NCI-H2107 (cell line): ENCODE measurements around the gene POLL.
A peak's percentile ranks its signal among the peaks of the same experiment; 100 is the strongest.

Experiments
- DNase-seq: peaks from one replicate; lab custom pipeline; 2025; lab: John Stamatoyannopoulos, UW

The POLL gene

DNA sequence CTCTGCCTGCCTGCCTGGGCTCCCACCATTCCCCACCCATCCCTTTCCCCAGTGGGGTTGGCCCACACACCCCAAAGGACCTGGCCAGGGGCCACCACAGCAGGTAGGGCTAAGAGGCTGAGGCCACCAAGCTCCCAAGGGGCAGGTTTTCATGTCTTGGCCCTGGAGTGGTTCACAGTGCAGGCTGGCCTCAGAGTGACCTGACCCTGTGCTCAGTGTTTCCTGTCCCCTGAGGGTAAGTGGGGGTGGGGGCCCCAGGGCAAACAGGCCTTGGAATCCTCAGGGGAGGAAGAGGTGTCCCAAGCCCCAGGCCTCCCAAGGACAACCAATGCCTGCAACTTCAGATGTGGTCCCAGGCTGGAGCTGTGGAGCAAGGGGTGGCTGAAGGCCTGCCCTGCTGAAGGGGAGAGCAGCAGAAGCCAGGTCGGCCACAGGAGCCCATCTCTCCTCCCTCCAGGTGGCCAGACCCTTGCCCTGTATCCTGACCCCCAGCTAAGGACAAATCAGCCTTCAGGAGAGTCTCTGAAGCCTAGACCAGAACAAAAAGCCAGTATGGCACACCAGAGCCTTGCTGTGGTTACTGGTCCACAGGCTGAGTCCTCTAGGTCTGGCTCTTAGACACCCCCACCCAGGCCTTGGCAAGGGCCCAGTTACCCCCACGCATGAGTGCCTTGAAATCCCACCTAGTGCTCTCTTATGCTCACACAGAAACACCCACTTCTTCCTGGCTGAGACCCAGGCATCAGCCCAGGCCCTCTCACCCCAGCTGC lies 27.6 kb downstream of the POLL start:
- DNase-seq: no peak

DNA sequence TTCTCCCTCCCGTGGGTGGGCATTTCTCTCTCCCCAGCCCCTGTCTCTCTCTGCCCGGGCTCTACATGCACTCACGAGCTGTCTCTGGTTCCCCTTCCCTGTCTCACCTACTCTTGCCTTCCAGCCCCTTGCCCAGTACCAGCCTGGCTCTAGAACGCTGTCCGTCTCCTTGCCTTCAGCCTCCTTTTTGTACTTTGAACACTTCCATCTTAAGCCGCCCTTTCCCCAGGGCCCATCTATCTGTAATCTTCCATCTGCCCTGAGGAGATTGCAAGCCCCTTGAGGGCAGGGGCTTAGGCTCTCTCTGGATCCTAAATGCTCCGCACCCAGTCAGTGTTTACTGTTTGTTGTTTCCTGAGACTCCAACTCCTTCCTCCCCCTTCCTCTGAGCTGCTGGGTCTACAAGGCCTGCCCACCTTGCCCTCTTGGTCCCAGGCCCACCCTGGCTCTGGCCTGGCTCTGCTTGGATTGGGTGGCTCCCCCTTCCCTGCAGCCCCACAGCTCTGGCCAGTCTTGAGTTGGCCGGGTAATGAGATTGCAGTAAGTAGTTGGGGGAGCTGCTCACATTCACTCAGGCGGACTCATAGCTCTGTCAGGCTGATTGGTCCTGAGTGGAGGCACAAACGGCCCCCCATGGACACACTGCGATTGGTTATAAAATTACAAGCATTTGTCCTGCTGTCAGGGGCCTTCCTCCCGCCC lies 28.3 kb downstream of the POLL start:
- no peak for DNase-seq

DNA sequence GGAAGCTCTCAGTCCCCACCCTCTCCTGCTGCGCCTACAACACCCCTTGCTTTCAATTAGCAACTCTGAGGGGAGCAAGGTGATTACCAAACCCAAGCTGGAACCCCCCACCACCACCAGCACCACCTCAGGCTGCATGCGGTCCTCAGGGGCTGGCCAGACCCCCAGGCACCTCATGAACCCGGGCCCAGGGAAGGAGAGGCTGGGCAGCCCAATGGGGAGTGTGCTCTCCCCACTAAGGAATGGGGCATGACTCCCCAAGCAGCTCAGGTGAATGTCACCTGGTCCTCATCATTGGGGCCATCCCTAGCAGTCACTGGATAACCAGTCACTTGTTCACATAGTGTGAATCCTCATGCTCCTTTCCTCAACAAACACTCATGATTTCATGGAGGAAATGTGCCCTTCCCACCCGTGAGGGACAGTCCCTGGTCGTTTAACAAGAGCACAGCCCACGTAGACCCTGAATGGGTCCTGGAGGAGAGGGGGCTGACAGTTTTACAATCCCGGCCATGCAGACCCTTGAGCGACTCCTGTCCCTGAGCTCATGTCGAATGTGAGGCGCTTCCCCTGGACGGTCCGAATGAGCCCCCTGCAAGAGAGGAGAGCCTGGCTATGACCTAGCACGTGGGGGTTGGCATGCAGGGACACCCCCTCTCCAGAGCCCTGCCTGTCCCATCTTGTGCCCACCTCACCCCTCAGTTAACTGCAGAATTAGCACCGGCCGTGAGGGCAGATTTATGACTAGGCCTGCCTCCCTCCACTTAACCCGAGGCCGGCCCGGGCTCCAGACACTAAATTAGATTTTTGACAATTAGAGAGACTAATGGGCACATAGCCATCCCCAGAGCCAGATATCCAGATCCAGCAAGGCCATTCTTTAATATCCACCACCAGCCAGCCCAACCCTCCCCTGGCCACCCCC lies 29.1 kb downstream of the POLL start:
- DNase-seq: no peak

DNA sequence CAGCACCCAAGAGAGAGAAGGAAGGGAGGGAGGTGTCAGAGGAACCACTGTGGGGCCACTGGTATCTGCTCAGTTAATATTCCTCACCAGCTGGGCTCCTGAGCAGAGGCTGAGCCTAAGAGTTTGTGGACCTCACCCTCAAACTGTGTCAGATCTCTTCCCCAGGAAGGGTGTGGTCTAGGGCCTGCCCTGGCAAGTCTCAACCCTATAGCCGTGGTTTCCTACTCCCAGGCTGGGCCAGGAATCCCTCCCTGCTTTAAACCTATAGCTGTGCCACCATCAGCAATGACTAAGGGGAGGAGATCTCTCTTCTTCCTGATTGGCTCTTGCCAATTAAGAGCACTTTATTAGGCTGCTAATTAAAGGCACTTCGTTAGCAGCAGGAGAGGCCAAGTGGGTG lies 29.9 kb downstream of the POLL start:
- no peak for DNase-seq

DNA sequence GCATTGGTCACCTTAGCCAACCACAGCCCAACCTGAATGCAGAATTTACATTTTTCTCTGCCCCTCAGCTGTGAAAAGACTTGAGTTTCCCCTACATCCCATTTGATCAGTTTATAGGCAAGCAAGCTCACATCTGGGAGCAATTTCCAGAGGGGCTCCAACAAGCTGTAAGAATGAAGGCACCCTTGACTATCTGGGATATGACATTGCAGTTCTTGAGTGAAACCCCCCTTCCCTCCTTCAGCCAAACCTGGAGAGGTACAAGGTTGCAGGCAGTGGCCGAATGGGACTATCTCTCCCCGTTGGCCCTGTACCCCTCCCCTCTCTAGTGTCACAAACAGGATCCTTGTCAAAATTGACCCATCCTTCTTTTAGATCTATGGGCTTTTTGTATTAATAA lies 30.5 kb downstream of the POLL start:
- DNase-seq: no peak

DNA sequence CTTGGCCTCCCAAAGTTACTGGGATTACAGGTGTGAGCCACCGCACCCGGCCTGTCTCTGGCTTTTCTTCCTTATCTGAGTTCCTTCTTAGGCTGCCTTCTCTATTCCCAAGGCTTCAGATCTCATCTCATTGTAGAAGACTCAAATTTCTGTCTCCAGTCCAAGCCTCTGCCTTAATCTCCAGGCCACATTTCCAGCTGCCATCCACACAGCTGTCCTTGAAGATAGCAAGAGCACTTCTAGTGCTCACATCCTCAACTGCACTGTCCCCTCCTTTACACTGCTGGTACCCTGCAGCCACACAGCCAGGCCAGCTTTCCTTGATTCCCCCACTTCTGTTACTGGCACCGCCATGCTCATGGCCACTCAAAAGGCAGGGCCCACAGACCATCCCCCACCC lies 35.6 kb downstream of the POLL start:
- no peak for DNase-seq

DNA sequence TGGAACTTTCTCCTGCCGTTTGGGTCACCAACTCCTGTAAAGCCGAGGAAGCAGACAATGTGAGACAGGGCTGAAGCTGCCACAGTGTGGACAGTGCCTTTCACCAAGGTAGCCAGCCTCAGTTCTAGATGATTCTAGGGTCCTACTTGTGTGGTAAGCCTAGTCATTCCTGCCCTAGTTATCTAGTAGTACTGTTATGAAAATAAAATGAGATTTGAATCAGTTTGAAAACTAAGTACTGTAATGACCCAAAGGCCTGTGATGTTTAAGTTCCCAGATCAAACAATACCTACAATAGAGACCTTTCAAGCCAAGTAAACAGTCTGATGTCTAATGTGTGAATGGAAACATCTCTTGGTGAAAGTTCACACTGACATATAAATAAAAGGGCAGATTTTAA lies 37.1 kb downstream of the POLL start:
- DNase-seq: no peak

DNA sequence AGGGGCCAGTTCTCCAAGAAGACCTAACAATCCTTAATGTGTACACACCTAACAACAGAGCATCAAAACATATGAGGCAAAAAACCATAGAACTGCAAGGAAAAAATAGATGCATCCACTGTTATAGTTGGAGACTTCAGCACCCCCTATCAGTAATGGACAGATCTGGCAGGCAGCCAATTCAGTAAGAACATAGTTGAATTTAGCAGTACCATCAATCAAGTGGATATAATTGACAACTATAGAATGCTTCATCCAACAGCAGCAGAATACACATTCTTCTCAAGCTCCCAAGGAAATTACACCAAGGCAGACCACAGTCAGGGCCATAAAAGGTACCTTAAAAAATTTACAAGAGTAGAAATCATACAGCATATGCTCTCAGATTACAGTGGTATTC lies 42.2 kb downstream of the POLL start:
- DNase-seq: no peak

DNA sequence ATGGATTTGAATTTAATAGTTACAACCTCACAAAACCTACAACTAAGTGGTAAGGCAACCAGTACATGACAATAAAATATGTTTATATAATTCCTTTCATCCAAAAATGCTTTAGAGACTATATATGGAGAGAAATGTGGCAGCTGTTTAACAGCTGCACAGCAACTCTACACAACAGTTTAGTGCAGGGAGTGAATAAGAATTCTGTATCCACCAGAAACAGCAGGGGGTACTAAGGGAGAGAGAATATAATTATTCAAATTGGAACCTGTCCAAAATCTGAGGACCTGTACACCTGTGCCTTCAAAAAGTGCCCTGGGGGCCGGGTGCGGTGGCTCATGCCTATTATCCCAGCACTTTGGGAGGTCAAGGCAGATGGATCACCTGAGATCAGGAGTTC lies 49.6 kb downstream of the POLL start:
- peak; percentile 20 for DNase-seq

DNA sequence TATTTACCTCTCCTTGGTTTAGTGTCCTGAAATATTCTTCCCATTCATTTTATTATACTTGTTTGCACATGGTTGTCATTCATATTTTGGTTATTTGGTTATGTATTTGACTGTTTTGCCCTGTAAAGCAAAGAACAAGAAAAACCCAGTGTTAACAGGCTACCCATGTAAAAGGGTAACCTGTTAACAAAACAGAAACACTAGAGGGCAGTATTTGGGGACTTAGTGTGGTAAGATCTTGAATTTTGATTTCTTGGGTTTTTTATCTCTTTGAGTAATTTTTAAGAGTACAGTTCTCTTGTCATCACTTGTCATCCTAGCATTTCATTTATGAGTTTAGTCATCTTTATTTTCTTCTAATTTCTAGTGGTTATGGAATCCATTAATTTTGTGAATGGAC lies 51.3 kb downstream of the POLL start:
- DNase-seq: no peak

DNA sequence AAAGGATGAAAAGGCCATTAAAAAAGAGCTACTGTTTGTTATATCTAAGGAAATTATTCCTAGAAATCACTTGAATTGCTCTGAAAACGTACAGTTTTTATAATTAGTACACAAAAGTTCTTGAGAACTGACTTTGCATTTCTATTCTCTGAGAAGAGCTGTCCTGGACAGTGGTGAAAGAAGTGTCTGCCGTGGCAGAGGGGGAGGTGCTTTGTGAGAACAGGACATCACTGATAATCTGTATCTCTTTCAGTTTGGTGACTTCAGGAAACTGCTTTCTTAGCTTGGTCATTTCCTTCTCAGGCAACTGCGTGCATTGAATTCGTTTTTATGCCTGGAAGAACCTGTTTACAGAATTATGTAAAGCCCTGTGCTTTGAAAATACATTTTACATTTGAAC lies 52.1 kb downstream of the POLL start:
- no peak for DNase-seq

DNA sequence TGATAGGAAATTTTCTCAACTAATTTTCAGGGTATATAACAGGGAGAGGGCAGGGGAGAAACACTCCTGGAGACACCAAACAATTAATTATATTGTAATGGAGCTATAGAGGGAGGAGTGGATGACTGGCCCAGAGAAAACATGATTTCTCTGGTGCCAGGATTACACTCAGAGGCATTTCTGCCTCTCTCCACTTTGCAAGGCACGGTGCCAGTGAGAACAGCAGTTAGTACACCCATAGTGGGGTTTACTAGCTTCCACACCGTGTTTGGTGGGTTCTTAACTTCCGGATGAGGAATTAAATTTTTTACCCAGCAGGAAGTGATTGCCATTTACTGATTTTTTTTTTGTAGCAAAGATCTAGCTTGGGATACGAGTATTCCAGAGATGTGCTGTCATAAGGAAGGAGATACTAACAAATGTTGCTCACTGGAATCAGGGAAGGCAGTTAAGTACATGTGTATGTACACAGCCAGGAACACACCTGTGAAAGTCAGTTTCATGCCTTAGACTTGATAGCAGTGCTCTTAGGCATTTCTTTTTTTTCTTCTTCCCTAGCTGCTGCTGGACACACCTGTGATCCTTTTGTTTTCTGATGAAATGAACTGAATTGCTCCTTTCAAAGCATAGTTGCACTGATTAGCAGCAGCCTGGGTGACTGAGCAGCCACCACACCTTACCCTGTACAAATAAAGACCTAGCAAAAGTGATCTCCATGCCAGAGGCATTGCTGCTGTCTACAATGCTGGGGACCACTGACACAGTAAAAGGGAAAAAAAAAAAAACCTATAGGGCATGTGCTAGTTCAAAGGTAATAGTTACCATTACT lies 58.1 kb downstream of the POLL start:
- DNase-seq: no peak

DNA sequence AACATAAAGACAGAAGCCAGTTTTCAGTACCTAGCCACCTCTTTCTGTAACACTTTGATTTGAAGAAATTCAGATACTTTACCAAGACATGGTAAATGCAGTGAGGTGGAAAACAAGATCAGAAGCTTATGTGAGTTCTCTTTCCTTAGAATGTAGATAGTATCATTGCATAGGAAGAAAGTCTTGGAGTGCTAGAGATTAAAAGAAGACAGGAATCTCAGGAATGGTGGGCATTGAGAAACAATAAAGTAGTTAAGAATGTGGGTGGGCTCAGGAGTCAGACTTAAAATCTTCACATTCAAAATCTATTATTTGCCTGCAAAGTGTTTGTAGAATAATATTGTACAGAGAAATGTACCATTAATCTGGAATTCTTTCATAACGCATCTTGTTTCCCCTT lies 58.9 kb downstream of the POLL start:
- DNase-seq: no peak
